Measurements from ENCODE around the gene MYO15A.

- TF ChIP-seq CTCF (IDR thresholded peaks at IDR 0.05), result no peak
- TF ChIP-seq EP300 (IDR thresholded peaks at IDR 0.05), result no peak
- no peak for TF ChIP-seq POLR2A (IDR thresholded peaks at IDR 0.05)
Observed at GRCh38 chr17:18206962-18207361, 98.4 kb downstream of the MYO15A start.
